Endodermal cell (in vitro differentiated cells): Measurements from ENCODE around the gene FADD. TPM values are rescaled to one million over a fixed set of nuclear protein-coding genes. Genes with fewer than 3 reads are reported as not detected.

Experiments
- DNase-seq: peaks from one replicate; pipeline ENCODE4 v3.0.0-alpha.2; 2017
- H3K27ac ChIP-seq: 2 replicates; pipeline ENCODE4 v1.5.1; 2013; ENCODE audit warnings: mild to moderate bottlenecking, low read depth, low read length, moderate library complexity
- H3K27me3 ChIP-seq: 2 replicates; pipeline ENCODE4 v1.6.1; 2013; ENCODE audit warnings: mild to moderate bottlenecking, low read length, moderate library complexity; ENCODE audit not compliant: insufficient read depth, control insufficient read depth, poor library complexity, severe bottlenecking
- H3K36me3 ChIP-seq: 2 replicates; pipeline ENCODE4 v1.7.0; 2013; ENCODE audit warnings: mild to moderate bottlenecking, low read length, moderate library complexity; ENCODE audit not compliant: control insufficient read depth, insufficient read depth
- H3K4me1 ChIP-seq: one replicate; pipeline ENCODE4 v1.7.0; 2013; ENCODE audit warnings: low read length; ENCODE audit not compliant: control insufficient read depth, insufficient read depth
- H3K4me3 ChIP-seq: 2 replicates; pipeline ENCODE4 v1.5.1; 2013; ENCODE audit warnings: mild to moderate bottlenecking, low read length, moderate library complexity
- H3K9ac ChIP-seq: 2 replicates; pipeline ENCODE4 v1.6.1; 2013; ENCODE audit warnings: mild to moderate bottlenecking, low read length, moderate library complexity; ENCODE audit not compliant: poor library complexity, severe bottlenecking; ENCODE audit errors: extremely low read depth
- H3K9me3 ChIP-seq: 2 replicates; pipeline ENCODE4 v1.6.1; 2013; ENCODE audit warnings: mild to moderate bottlenecking, low read length, moderate library complexity; ENCODE audit not compliant: control insufficient read depth
- H3K27ac Mint-ChIP-seq: 2 replicates; pipeline ENCODE4 v1.8.0; 2020; ENCODE audit warnings: mixed read lengths
- H3K27me3 Mint-ChIP-seq: 2 replicates; pipeline ENCODE4 v1.8.0; 2021; ENCODE audit warnings: mild to moderate bottlenecking, mixed read lengths; ENCODE audit not compliant: insufficient read depth
- H3K36me3 Mint-ChIP-seq: 2 replicates; pipeline ENCODE4 v1.8.0; 2020; ENCODE audit warnings: low read depth, mixed read lengths
- H3K4me1 Mint-ChIP-seq: 2 replicates; pipeline ENCODE4 v1.8.0; 2020; ENCODE audit warnings: mixed read lengths
- H3K4me3 Mint-ChIP-seq: 2 replicates; pipeline ENCODE4 v1.8.0; 2020; ENCODE audit warnings: mild to moderate bottlenecking, moderate library complexity, mixed read lengths
- H3K9me3 Mint-ChIP-seq: 2 replicates; pipeline ENCODE4 v1.8.0; 2020; ENCODE audit warnings: mild to moderate bottlenecking, mixed read lengths
- CTCF ChIP-seq: fragments of 200-600 bp; sonication (generic); conservative IDR thresholded peaks from 2 replicates; pipeline ENCODE4 v1.5.0; 2021; ENCODE audit warnings: antibody characterized with exemption, mild to moderate bottlenecking
- WGBS, 2 experiments: methylation state at CpG; one replicate each; pipeline versions ENCODE4 v1.1.5 to v1.1.7; 2013; ENCODE audit warnings: missing lambda C conversion rate in 2 of 2, mixed read lengths in 1 of 2; ENCODE audit not compliant: insufficient coverage in 1 of 2, insufficient read length in 1 of 2; 5-methylcytosine and 5-hydroxymethylcytosine counted together
- total RNA-seq, 2 donors: library from RNA; stranded (reverse); fragmentation: NEBNext Ultra II Directional in 1 of 2; extraction: Animal tissue kit (Norgen Biotek cat#: 25700) in 1 of 2; gene quantifications; 2 replicates in 1 of 2; 3 replicates in 1 of 2; pipeline ENCODE4 v1.2.1, GENCODE V29; 2021

The FADD gene
- total RNA-seq, 2 donors from 2014 or later: 50.6 to 53.1 TPM

- Histone ChIP-seq H3K4me1 (peaks cover 13% of the 10 kb centered on the region), H3K27ac (no peak overlapping the region), H3K27me3 (no peaks in the 10 kb centered on the region), H3K9ac (no peak overlapping the region), H3K36me3 (no peaks in the 10 kb centered on the region), H3K4me3 (no peak overlapping the region), H3K9me3 (no peaks in the 10 kb centered on the region)
- peak overlapping the region; percentile 69 for H3K27ac Mint-ChIP-seq
- H3K36me3 Mint-ChIP-seq: peaks cover 2% of the 10 kb centered on the region
- no peak for TF ChIP-seq CTCF
- DNase-seq: no peak
- WGBS, 2 experiments: 87 to 89% methylated on average over 3 of the region's 3 CpGs
- H3K27me3 Mint-ChIP-seq: no peaks in the 10 kb centered on the region
- H3K4me1 Mint-ChIP-seq: peaks cover 31% of the 10 kb centered on the region
- no peak overlapping the region for H3K4me3 Mint-ChIP-seq
- peaks cover 2% of the 10 kb centered on the region for H3K9me3 Mint-ChIP-seq
These were observed 38.6 kb downstream of the FADD start for GRCh38 chr11:70241709-70242108.

- Mint-ChIP-seq H3K27ac (peak overlapping the region; percentile 87), H3K36me3 (peaks cover under 1% of the 10 kb centered on the region), H3K4me1 (peaks cover 42% of the 10 kb centered on the region), H3K9me3 (peaks cover 2% of the 10 kb centered on the region), H3K27me3 (no peaks in the 10 kb centered on the region), H3K4me3 (no peak overlapping the region)
- WGBS, 2 experiments: 78 to 82% methylated on average over 3 to 4 of the region's 4 CpGs
- no peak for DNase-seq
- no peaks in the 10 kb centered on the region for H3K27me3 ChIP-seq
- H3K36me3 ChIP-seq: no peaks in the 10 kb centered on the region
- no peak overlapping the region for H3K27ac ChIP-seq
- no peak overlapping the region for H3K9ac ChIP-seq
- H3K9me3 ChIP-seq: no peaks in the 10 kb centered on the region
- H3K4me1 ChIP-seq: peaks cover 13% of the 10 kb centered on the region
- no peak for TF ChIP-seq CTCF
- H3K4me3 ChIP-seq: no peak overlapping the region
These were observed 39.8 kb downstream of the FADD start for GRCh38 chr11:70242885-70243284.

GRCh38 chr11:70243912-70244652 lies 41.0 kb downstream of the FADD start:
- H3K36me3 ChIP-seq: no peaks in the 10 kb centered on the region
- DNase-seq: no peak
- no peaks in the 10 kb centered on the region for H3K27me3 Mint-ChIP-seq
- H3K4me1 Mint-ChIP-seq: peaks cover 50% of the 10 kb centered on the region
- no peak overlapping the region for H3K4me3 ChIP-seq
- H3K27me3 ChIP-seq: no peaks in the 10 kb centered on the region
- no peak overlapping the region for H3K27ac ChIP-seq
- 92 to 96% methylated on average over 14 to 15 of the region's 15 CpGs for whole genome bisulfite sequencing, 2 experiments
- H3K36me3 Mint-ChIP-seq: no peaks in the 10 kb centered on the region
- no peak for TF ChIP-seq CTCF
- peak overlapping the region; percentile 57 for H3K27ac Mint-ChIP-seq
- H3K9me3 ChIP-seq: no peaks in the 10 kb centered on the region
- H3K9ac ChIP-seq: no peak overlapping the region
- peaks cover 2% of the 10 kb centered on the region for H3K9me3 Mint-ChIP-seq
- peaks cover 13% of the 10 kb centered on the region for H3K4me1 ChIP-seq
- H3K4me3 Mint-ChIP-seq: no peak overlapping the region
